ENCODE results near the gene TM9SF4. TPM values are rescaled to one million over a fixed set of nuclear protein-coding genes. Genes with fewer than 3 reads are reported as not detected.
A peak's percentile ranks its signal among the peaks of the same experiment; 100 is the strongest.
"Not testable (repeated sequence)": the region's sequence is repeated elsewhere in the genome, so short reads cannot be mapped to it uniquely, and the experiment has no call there.

The TM9SF4 gene
- polyA plus RNA-seq, 5 donors = 53.1 to 66.4 (median 58.6) TPM

GRCh38 chr20:32089637-32090362 is 19.7 kb upstream of the TM9SF4 start:
- no peak for DNase-seq

GRCh38 chr20:32091888-32092346 is 17.6 kb upstream of the TM9SF4 start:
- DNase-seq = peak; percentile 26 to 42

- DNase-seq = no peak
Observed at GRCh38 chr20:32098786-32099185, 10.7 kb upstream of the TM9SF4 start.

- DNase-seq = no peak
Observed at GRCh38 chr20:32108814-32109391, 611 bp upstream of the TM9SF4 start.

- DNase-seq = no peak
Observed at GRCh38 chr20:32110173-32110704, 725 bp downstream of the TM9SF4 start.

- no peak for DNase-seq
Observed at GRCh38 chr20:32110727-32111126, 1.2 kb downstream of the TM9SF4 start.

GRCh38 chr20:32111156-32111686 is 1.7 kb downstream of the TM9SF4 start:
- DNase-seq = no peak

GRCh38 chr20:32111753-32112152 is 2.2 kb downstream of the TM9SF4 start:
- no peak for DNase-seq

GRCh38 chr20:32112841-32113240 is 3.3 kb downstream of the TM9SF4 start:
- DNase-seq = no peak

- DNase-seq = no peak
Observed at GRCh38 chr20:32113591-32114260, 4.2 kb downstream of the TM9SF4 start.

- no peak for DNase-seq
Observed at GRCh38 chr20:32114305-32114960, 4.9 kb downstream of the TM9SF4 start.

GRCh38 chr20:32115211-32115767 is 5.8 kb downstream of the TM9SF4 start:
- DNase-seq = no peak

- DNase-seq = no peak
Observed at GRCh38 chr20:32116079-32116521, 6.6 kb downstream of the TM9SF4 start.

- DNase-seq = not testable (repeated sequence)
Observed at GRCh38 chr20:32116796-32117195, 7.3 kb downstream of the TM9SF4 start.

GRCh38 chr20:32118427-32118826 is 8.9 kb downstream of the TM9SF4 start:
- DNase-seq = not testable (repeated sequence)

GRCh38 chr20:32119734-32120133 is 10.2 kb downstream of the TM9SF4 start:
- DNase-seq = no peak

- not testable (repeated sequence) for DNase-seq
Observed at GRCh38 chr20:32121908-32122307, 12.4 kb downstream of the TM9SF4 start.

GRCh38 chr20:32123088-32123487 is 13.6 kb downstream of the TM9SF4 start:
- no peak for DNase-seq

- DNase-seq = no peak
Observed at GRCh38 chr20:32124916-32125454, 15.5 kb downstream of the TM9SF4 start.

- no peak for DNase-seq
Observed at GRCh38 chr20:32125506-32125905, 16.0 kb downstream of the TM9SF4 start.

GRCh38 chr20:32126919-32127318 is 17.4 kb downstream of the TM9SF4 start:
- no peak for DNase-seq

All from right lung (tissue), 5 donors.